Lower lobe of right lung (tissue), 2 donors: ENCODE results near the gene PTPRM. TPM values are rescaled to one million over a fixed set of nuclear protein-coding genes. Genes with fewer than 3 reads are reported as not detected.

Experiments
- ATAC-seq, 2 donors: fragments of 200-7000 bp; cut with Tn5 transposase; one replicate each; pipeline ENCODE4 v1.9.1; 2020 to 2022; ENCODE audit warnings: mild to moderate bottlenecking in 2 of 2, moderate library complexity in 2 of 2
- DNase-seq: peaks from one replicate; pipeline ENCODE4 v3.0.0-alpha.2; 2020
- H3K27ac ChIP-seq: fragments of 200-600 bp; one replicate; pipeline ENCODE4 v1.8.0; 2022
- H3K27me3 ChIP-seq: fragments of 200-600 bp; one replicate; pipeline ENCODE4 v1.8.0; 2022; ENCODE audit warnings: low read depth
- H3K36me3 ChIP-seq: fragments of 200-600 bp; one replicate; pipeline ENCODE4 v1.8.0; 2022; ENCODE audit warnings: mild to moderate bottlenecking
- H3K4me1 ChIP-seq: fragments of 200-600 bp; one replicate; pipeline ENCODE4 v1.8.0; 2022
- H3K4me3 ChIP-seq: fragments of 200-600 bp; one replicate; pipeline ENCODE4 v1.8.0; 2022; ENCODE audit warnings: mild to moderate bottlenecking
- H3K9me3 ChIP-seq: fragments of 200-600 bp; one replicate; pipeline ENCODE4 v1.8.0; 2022
- CTCF ChIP-seq: fragments of 200-600 bp; IDR thresholded peaks from one replicate; pipeline ENCODE4 v1.8.0; 2022; ENCODE audit warnings: antibody characterized with exemption, mild to moderate bottlenecking
- intact Hi-C: fragments of 100-400 bp; cut with DNase I; formaldehyde crosslinking; loops from one replicate; pipeline ENCODE4 v1.11.0; 2022
- total RNA-seq: library from RNA; stranded (reverse); fragmentation: NEBNext Ultra II Directional; extraction: Animal tissue kit (Norgen Biotek cat#: 25700); gene quantifications from one replicate; pipeline ENCODE4 v1.2.1, GENCODE V29; 2021
- donor health status: DM: no; HTN: yes; CAD: no; lungs with severe emphysema.

PTPRM gene
- total RNA-seq, 1 donor from 2014 or later: 85.2 TPM

- Histone ChIP-seq H3K36me3 (no peaks in the 10 kb centered on the region), H3K4me3 (no peak overlapping the region), H3K9me3 (no peaks in the 10 kb centered on the region), H3K4me1 (no peaks in the 10 kb centered on the region), H3K27ac (no peak overlapping the region), H3K27me3 (no peaks in the 10 kb centered on the region)
- TF ChIP-seq CTCF: no peak
- DNase-seq (no peak), ATAC-seq (no peak)
- intact Hi-C loops: no loop called here
These were observed 709.3 kb downstream of the PTPRM start for GRCh38 chr18:8276406-8276805.

GRCh38 chr18:8277270-8277669, 710.2 kb downstream of the PTPRM start:
- no peaks in the 10 kb centered on the region for H3K36me3 ChIP-seq
- ATAC-seq (no peak), DNase-seq (no peak)
- no peak overlapping the region for H3K27ac ChIP-seq
- no peaks in the 10 kb centered on the region for H3K4me1 ChIP-seq
- no peak for TF ChIP-seq CTCF
- no peaks in the 10 kb centered on the region for H3K9me3 ChIP-seq
- no peaks in the 10 kb centered on the region for H3K27me3 ChIP-seq
- intact Hi-C loops: no loop called here
- H3K4me3 ChIP-seq: no peak overlapping the region

- Histone ChIP-seq H3K36me3 (no peaks in the 10 kb centered on the region), H3K27ac (no peak overlapping the region), H3K9me3 (no peaks in the 10 kb centered on the region), H3K4me1 (no peaks in the 10 kb centered on the region), H3K4me3 (no peak overlapping the region), H3K27me3 (no peaks in the 10 kb centered on the region)
- DNase-seq: no peak
- TF ChIP-seq CTCF: no peak
- intact Hi-C loops: no loop called here
- ATAC-seq: no peak
These were observed 712.2 kb downstream of the PTPRM start for GRCh38 chr18:8279346-8279745.

DNA sequence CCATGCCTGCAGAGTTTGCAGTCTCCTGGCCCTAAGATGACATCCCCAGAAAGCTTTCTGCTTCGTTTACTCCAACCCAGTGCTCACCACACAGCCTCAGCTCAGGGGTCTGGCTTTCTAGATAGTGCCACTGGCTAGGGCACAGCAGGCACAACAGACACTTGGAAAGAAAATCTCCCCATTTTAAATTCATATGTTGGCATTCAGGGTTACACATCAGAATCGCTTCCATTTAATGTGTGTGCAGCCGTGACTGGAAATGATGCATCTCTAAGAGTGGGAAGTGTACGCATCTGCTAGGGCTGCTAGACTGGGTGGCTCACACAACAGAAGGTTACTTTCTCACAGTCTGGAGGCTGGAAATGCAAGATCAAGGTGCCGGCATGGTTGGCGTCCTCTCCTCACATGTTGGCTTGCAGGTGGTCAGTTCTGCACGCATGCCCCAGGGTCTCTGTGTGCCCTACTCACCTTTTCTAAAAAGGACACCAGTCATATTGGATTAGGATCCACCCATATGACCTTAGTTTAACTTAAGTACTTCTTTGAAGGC, 712.7 kb downstream of the PTPRM start:
- Histone ChIP-seq H3K9me3 (no peaks in the 10 kb centered on the region), H3K4me1 (no peaks in the 10 kb centered on the region), H3K27ac (no peak overlapping the region), H3K27me3 (no peaks in the 10 kb centered on the region), H3K36me3 (no peaks in the 10 kb centered on the region), H3K4me3 (no peak overlapping the region)
- no peak for TF ChIP-seq CTCF
- DNase-seq (no peak), ATAC-seq (no peak)
- intact Hi-C loops: no loop called here

DNA sequence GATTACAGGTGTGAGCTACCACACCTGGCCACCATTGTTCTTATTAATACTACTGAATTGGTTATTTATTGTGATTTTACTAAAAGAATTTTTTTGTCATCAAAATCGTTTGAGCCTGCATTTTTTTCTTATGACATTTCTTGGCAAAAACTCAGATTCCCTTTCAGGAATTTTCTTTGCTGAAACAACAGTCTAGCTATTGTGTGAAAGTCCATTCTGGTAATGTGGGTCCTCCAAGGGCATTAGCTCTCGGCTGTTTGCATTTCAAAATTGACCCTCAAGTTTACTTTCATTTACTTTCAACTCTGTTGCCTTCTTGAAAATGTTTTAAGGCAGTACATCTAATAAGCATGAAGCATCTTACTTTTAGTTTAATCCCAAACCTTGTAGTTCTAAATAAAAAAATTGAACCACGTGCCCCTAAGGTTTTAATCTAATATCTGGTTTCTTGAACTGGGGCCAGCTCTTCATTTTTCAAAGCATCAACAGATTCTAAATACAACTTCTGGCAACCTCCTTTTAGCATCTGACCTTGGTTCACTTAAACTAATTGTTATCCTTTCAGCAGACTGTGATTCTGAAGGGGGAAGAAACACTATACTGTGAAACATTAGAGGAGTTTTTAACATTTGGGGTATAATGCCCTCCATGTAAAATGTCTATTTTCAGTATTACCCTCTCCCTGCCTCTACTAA, 716.9 kb downstream of the PTPRM start:
- H3K27ac ChIP-seq: no peak overlapping the region

More for the DNA sequence above, 716.9 kb downstream of the PTPRM start:
- Histone ChIP-seq H3K4me1 (peaks cover 16% of the 10 kb centered on the region), H3K9me3 (no peaks in the 10 kb centered on the region), H3K4me3 (no peak overlapping the region), H3K27me3 (no peaks in the 10 kb centered on the region), H3K36me3 (no peaks in the 10 kb centered on the region)
- no peak for TF ChIP-seq CTCF
- DNase-seq (no peak), ATAC-seq (no peak)
- intact Hi-C loops: no loop called here
